Measurements from ENCODE around the gene FEZ2.

DNA sequence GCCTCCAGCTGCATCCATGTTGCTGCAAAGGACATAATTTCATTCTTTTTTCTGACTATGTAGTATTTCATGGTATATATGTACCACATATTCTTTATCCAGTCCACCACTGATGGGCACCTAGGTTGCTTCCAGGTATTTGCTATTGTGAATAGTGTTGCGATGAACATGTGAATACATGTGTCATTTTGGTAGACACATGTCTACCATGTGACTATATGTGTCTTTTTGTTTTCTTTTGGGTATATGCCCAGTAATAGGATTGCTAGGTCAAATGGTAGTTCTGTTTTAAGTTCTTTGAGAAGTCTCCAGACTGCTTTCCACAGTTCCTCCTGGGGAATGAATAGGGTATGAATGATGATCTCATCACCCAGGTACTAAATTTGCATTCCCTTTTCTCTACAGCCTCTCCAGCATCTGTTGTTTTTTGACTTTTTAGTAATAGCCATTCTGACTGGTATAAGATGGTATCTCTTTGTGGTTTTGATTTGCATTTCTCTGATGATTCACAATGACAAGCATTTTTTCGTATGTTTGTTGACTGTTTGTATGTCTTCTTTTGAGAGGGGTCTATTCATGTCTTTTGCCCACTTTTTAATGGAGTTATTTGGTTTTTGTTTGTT is 35.6 kb upstream of the FEZ2 start:
- TF ChIP-seq, protein P1, sequence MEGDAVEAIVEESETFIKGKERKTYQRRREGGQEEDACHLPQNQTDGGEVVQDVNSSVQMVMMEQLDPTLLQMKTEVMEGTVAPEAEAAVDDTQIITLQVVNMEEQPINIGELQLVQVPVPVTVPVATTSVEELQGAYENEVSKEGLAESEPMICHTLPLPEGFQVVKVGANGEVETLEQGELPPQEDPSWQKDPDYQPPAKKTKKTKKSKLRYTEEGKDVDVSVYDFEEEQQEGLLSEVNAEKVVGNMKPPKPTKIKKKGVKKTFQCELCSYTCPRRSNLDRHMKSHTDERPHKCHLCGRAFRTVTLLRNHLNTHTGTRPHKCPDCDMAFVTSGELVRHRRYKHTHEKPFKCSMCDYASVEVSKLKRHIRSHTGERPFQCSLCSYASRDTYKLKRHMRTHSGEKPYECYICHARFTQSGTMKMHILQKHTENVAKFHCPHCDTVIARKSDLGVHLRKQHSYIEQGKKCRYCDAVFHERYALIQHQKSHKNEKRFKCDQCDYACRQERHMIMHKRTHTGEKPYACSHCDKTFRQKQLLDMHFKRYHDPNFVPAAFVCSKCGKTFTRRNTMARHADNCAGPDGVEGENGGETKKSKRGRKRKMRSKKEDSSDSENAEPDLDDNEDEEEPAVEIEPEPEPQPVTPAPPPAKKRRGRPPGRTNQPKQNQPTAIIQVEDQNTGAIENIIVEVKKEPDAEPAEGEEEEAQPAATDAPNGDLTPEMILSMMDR (IDR thresholded peaks at IDR 0.05; ENCODE audit: control extremely low read depth in 1 of 3, insufficient read depth in 1 of 3, low read depth in 1 of 3, low read length in 3 of 3): no peak
- TF ChIP-seq POLR2A (IDR thresholded peaks at IDR 0.05; ENCODE audit: control extremely low read depth in 1 of 2, low read depth in 2 of 2, low read length in 2 of 2) (no peak), KDM5A (IDR thresholded peaks at IDR 0.05; ENCODE audit: low read length) (no peak), EP300 (IDR thresholded peaks at IDR 0.05; ENCODE audit: borderline replicate concordance in 1 of 2, low read depth in 2 of 2, low read length in 2 of 2) (no peak)
- TF ChIP-seq, protein P2, sequence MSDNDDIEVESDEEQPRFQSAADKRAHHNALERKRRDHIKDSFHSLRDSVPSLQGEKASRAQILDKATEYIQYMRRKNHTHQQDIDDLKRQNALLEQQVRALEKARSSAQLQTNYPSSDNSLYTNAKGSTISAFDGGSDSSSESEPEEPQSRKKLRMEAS (IDR thresholded peaks at IDR 0.05): no peak
